PFSK-1 (cell line): ENCODE results near the gene TSNAXIP1.

ENCODE experiments used
- FOXP2 ChIP-seq: optimal IDR thresholded peaks from 2 replicates; pipeline ENCODE3; 2011; ENCODE audit warnings: borderline replicate concordance, control low read depth, inconsistent platforms; ENCODE audit not compliant: insufficient read depth; ENCODE audit errors: extremely low read length, extremely low read depth
- POLR2AphosphoS5 ChIP-seq: IDR thresholded peaks from 2 replicates; pipeline ENCODE4 v1.6.1; 2012; ENCODE audit warnings: low read depth, mild to moderate bottlenecking, control low read depth, low read length, moderate library complexity
- REST ChIP-seq, 2 experiments: IDR thresholded peaks; 2 replicates each; pipeline versions ENCODE4 v1.6.1 to v1.8.0; 2011 to 2012; ENCODE audit warnings: low read depth in 2 of 2, low read length in 2 of 2, control low read depth in 1 of 2, inconsistent platforms in 1 of 2, mild to moderate bottlenecking in 1 of 2, moderate library complexity in 1 of 2; ENCODE audit not compliant: insufficient read depth in 1 of 2
- SIN3A ChIP-seq: IDR thresholded peaks from 2 replicates; pipeline ENCODE4 v1.6.1; 2012; ENCODE audit warnings: mild to moderate bottlenecking, low read length, moderate library complexity, borderline replicate concordance; ENCODE audit not compliant: insufficient read depth
- TAF1 ChIP-seq: IDR thresholded peaks from 2 replicates; pipeline ENCODE4 v1.6.1; 2012; ENCODE audit warnings: low read length, control low read depth, borderline replicate concordance; ENCODE audit not compliant: insufficient read depth

DNA sequence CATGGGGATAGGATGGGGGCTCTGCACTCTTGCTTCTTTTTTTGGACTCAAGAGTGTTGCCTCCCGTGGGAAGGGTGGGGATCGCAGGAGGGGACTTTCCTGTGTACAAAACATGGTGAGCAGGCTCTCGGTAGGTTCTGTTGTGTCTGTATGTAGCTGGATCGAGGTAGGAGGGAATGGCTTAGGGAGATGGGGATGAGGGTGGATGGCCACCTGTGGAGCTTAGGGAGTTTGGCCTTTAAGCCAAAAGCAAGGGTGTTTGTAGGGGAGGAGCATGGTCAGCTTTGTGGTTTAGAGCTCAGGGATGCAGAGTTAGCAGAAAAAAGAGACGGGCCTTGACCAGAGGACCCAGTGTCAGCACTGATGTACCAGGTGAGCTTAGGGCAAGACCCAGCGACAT, 55.2 kb downstream of the TSNAXIP1 start:
- TF ChIP-seq FOXP2 (no peak), REST (IDR thresholded peaks at IDR 0.05; ENCODE audit: insufficient read depth in 1 of 2, low read depth in 2 of 2, low read length in 2 of 2) (no peak), POLR2AphosphoS5 (no peak), TAF1 (no peak), SIN3A (no peak)
